HEK293T (cell line): ENCODE data around the gene CIROP.

Experiments
- CTCF ChIA-PET: fragments of 350-600 bp; formaldehyde crosslinking; extraction: SDS; loops from one replicate; lab custom pipeline; 2021; ENCODE audit warnings: antibody characterized with exemption, inconsistent platforms; lab: Yijun Ruan, JAX
- POLR2A ChIA-PET: fragments of 350-600 bp; formaldehyde crosslinking; extraction: SDS; loops from one replicate; lab custom pipeline; 2020; ENCODE audit warnings: antibody characterized with exemption, inconsistent platforms; lab: Yijun Ruan, JAX
- DNase-seq: peaks from one replicate; pipeline ENCODE4 v3.0.0; 2012; ENCODE audit warnings: mixed read lengths; ENCODE audit errors: extremely low spot score
- ARNT ChIP-seq: fragments of 450-650 bp; IDR thresholded peaks from 2 replicates; pipeline ENCODE4 v1.6.1; 2017; ENCODE audit warnings: mild to moderate bottlenecking
- BHLHE40 ChIP-seq: fragments of 450-650 bp; IDR thresholded peaks from 2 replicates; pipeline ENCODE4 v1.6.1; 2016; ENCODE audit warnings: mild to moderate bottlenecking, moderate library complexity, borderline replicate concordance
- CTBP1 ChIP-seq: fragments of 450-650 bp; IDR thresholded peaks from 2 replicates; pipeline ENCODE4 v1.6.1; 2016; ENCODE audit warnings: borderline replicate concordance
- ELF4 ChIP-seq: fragments of 450-650 bp; IDR thresholded peaks from 2 replicates; pipeline ENCODE4 v1.6.1; 2017; ENCODE audit warnings: antibody characterized with exemption
- FOXA1 ChIP-seq: fragments of 450-650 bp; IDR thresholded peaks from 2 replicates; pipeline ENCODE4 v1.6.1; 2016; ENCODE audit warnings: mild to moderate bottlenecking
- FOXK2 ChIP-seq: fragments of 450-650 bp; IDR thresholded peaks from 2 replicates; pipeline ENCODE4 v1.6.1; 2016; ENCODE audit warnings: mild to moderate bottlenecking
- FOXM1 ChIP-seq: fragments of 450-650 bp; IDR thresholded peaks from 2 replicates; pipeline ENCODE4 v1.6.1; 2017; ENCODE audit warnings: mild to moderate bottlenecking, borderline replicate concordance
- HDGF ChIP-seq: fragments of 450-650 bp; IDR thresholded peaks from 2 replicates; pipeline ENCODE4 v1.6.1; 2017; ENCODE audit warnings: antibody characterized with exemption, borderline replicate concordance
- L3MBTL2 ChIP-seq: fragments of 450-650 bp; conservative IDR thresholded peaks from 2 replicates; pipeline ENCODE4 v1.6.1; 2016; ENCODE audit warnings: mild to moderate bottlenecking
- LEF1 ChIP-seq: fragments of 450-650 bp; IDR thresholded peaks from 2 replicates; pipeline ENCODE4 v1.6.1; 2017; ENCODE audit warnings: mild to moderate bottlenecking, borderline replicate concordance
- NFRKB ChIP-seq: fragments of 450-650 bp; IDR thresholded peaks from 2 replicates; pipeline ENCODE4 v1.6.1; 2016; ENCODE audit warnings: mild to moderate bottlenecking, moderate library complexity
- SP1 ChIP-seq: fragments of 450-650 bp; IDR thresholded peaks from 2 replicates; pipeline ENCODE4 v1.6.1; 2017
- SUZ12 ChIP-seq: fragments of 450-650 bp; IDR thresholded peaks from 2 replicates; pipeline ENCODE4 v1.6.1; 2016; ENCODE audit warnings: mild to moderate bottlenecking
- TARDBP ChIP-seq: fragments of 450-650 bp; IDR thresholded peaks from 2 replicates; pipeline ENCODE4 v1.6.1; 2016
- ZNF384 ChIP-seq: fragments of 450-650 bp; IDR thresholded peaks from 2 replicates; pipeline ENCODE4 v1.6.1; 2016
- TF ChIP-seq, protein P1 (sequence below): fragments of 450-650 bp; IDR thresholded peaks from 2 replicates; pipeline ENCODE4 v1.6.1; 2016

CIROP gene

DNA sequence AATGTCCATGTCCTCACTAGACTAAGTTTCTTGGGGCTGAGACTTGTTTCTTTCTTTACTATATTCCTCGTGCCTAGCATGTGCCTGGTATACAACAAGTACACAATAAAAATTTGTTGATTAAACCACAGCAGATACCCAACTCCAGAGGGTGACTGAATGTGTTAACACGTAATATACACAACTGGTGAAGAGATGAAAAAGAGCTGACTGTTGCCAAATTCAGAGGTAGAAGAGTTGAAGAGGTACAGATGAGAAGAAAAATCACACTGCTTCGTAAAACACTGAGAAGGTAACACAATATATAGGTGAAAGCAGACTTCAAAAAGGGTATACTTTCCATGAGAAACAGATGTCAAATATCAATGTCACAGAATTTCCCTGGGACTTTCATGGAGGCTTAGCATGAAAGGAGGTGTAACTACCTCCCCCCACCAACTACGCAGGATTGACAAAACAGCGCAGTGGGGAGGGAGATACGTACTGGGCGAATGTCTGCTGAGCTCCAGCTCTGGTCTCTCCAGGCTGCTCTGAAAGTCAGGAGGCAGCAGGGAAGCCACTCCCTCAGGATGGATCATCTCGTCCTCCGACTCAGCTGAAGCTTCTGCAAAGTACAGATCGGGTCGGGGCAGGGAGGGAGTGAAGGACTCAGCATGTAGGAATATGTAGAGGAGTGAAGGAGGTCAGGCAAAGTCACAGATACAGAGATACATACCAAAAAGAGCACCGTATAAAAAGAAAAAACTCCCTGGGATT is 15.1 kb downstream of the CIROP start:
- TF ChIP-seq, protein P1, sequence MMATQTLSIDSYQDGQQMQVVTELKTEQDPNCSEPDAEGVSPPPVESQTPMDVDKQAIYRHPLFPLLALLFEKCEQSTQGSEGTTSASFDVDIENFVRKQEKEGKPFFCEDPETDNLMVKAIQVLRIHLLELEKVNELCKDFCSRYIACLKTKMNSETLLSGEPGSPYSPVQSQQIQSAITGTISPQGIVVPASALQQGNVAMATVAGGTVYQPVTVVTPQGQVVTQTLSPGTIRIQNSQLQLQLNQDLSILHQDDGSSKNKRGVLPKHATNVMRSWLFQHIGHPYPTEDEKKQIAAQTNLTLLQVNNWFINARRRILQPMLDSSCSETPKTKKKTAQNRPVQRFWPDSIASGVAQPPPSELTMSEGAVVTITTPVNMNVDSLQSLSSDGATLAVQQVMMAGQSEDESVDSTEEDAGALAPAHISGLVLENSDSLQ = no peak
- TF ChIP-seq NFRKB (no peak), LEF1 (no peak), FOXA1 (no peak), FOXM1 (no peak), ELF4 (no peak), FOXK2 (no peak), TARDBP (no peak), ZNF384 (no peak)
- no peak for DNase-seq
- ChIA-PET CTCF (interaction anchor here (1.3 to 3.2 kb wide), 2 partner anchors 13 to 21 kb away, joined by 7 to 19 read pairs; no protein-coding TSS in a partner anchor), POLR2A (interaction anchor here (1.6 kb wide), 1 partner anchor 18 kb away, joined by 5 read pairs; no protein-coding TSS in a partner anchor)

DNA sequence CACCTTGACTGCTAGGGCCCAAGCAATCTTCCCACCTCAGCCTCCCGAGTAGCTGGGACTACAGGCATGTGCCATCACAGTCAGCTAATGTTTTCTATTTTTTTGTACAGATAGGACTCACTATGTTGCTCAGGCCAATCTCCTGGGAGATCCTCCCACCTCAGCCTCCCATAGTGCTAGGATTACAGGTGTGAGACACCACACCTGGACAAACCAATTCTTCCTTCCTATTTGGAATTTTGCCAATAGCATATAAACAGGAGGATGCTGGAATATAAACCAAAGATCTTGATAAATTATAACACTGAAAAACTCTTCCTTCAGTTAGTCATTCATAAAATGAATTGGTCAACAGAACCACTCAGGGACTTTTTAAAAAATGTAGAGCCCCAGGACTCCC is 18.2 kb downstream of the CIROP start:
- ChIA-PET CTCF (interaction anchor here (0.7 kb wide), 1 partner anchor 9 kb away, joined by 3 read pairs; no protein-coding TSS in a partner anchor), POLR2A (interaction anchor here (2.9 kb wide), 1 partner anchor 9 kb away, joined by 27 read pairs; the partner anchor contains the start of genes ACIN1 and C14orf119)
- DNase-seq = no peak
- TF ChIP-seq ELF4 (no peak), SP1 (no peak), FOXK2 (no peak), ARNT (no peak), ZNF384 (no peak), HDGF (no peak)
- TF ChIP-seq, protein P1 = no peak

DNA sequence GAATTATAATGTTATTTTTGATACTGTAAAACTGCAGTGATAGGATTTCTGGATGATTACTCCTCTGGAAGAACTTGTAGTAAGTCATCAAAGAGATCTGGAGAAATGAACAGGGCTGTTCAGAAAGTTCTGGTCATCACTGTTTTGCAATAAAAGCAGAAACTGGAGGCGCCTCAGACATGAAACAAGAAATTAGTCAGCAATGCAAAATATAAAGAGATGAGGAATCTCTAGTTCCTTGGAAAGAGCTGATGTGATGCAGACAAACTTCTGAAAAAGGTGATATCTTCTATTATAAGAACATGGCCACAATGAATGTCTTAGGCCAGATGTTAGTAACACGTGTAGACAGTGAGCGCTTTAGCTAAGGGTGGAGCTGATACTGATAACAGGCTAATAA is 19.3 kb downstream of the CIROP start:
- DNase-seq = no peak
- ChIA-PET CTCF (interaction anchor here (1.0 kb wide), 1 partner anchor 9 kb away, joined by 5 read pairs; no protein-coding TSS in a partner anchor), POLR2A (interaction anchor here (2.9 kb wide), 1 partner anchor 10 kb away, joined by 27 read pairs; the partner anchor contains the start of genes ACIN1 and C14orf119)
- TF ChIP-seq ELF4 (no peak), HDGF (no peak), CTBP1 (no peak), ZNF384 (no peak), SP1 (no peak), ARNT (no peak), BHLHE40 (no peak)

DNA sequence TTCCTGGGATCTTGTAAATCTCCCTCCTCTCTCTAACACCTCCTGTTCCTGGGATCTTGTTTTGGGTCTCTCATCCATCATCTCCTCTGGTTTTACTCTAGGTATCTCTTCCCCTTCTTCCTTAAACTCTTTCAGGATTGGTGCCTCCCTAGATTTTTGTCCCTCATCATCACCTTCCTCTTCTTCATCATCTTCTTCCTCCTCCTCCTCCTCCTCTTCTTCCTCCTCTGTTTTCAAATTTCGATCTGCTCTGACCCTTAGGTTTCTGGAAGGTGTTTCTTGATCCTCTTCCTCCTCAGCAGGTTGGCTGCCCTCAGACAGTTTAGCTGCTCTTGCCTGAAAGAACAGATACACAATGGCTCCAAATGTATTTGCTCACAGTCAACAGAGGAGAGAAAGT is 24.3 kb downstream of the CIROP start:
- POLR2A ChIA-PET = interaction anchor here (1.2 to 3.1 kb wide), 3 partner anchors 9 to 15 kb away, joined by 3 to 18 read pairs (median 3); partner anchors contain the start of genes ACIN1 and C14orf119
- CTCF ChIA-PET = interaction anchor here (1.0 kb wide), 1 partner anchor 12 kb away, joined by 3 read pairs; no protein-coding TSS in a partner anchor
- no peak for DNase-seq
- TF ChIP-seq LEF1 (no peak), FOXA1 (no peak), ZNF384 (no peak), TARDBP (no peak), SP1 (no peak), CTBP1 (no peak), ELF4 (no peak), L3MBTL2 (no peak), HDGF (no peak), FOXM1 (no peak), BHLHE40 (no peak), ARNT (no peak), NFRKB (no peak), SUZ12 (no peak), FOXK2 (no peak)
- TF ChIP-seq, protein P1 = no peak

GRCh38 chr14:23079716-23080115 is 25.1 kb downstream of the CIROP start:
- no peak for DNase-seq
- ChIA-PET POLR2A (no interaction called here), CTCF (interaction anchor here (1.0 kb wide), 1 partner anchor 11 kb away, joined by 3 read pairs; no protein-coding TSS in a partner anchor)
- no peak for TF ChIP-seq SUZ12
- TF ChIP-seq HDGF = no peak

DNA sequence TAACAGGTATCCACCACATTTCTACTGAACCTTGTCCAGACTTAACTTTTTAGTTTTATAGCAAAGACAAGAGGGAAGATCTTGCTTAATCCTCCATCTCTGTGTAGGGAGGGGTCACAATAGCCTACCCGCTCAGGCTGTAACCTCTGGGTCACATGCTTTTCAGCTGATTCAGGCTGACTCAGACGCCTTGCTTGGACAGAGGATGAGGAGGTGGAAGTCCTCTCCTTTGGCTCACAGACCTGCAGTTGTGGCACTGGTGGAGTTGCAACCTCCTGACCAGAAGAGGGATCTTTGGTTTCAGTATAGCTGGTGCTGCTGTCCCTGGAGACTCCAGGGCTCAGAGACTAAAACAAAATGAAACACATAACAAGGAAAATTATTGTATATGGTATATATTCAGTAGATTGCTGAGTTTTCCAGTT is 26.1 kb downstream of the CIROP start:
- ChIA-PET POLR2A (interaction anchor here (1.2 to 2.9 kb wide), 2 partner anchors 16 kb away, joined by 3 to 27 read pairs; partner anchors contain the start of genes ACIN1 and C14orf119), CTCF (interaction anchor here (1.4 to 2.8 kb wide), 2 partner anchors 8 to 10 kb away, joined by 3 to 27 read pairs; no protein-coding TSS in a partner anchor)
- TF ChIP-seq NFRKB = no peak
- TF ChIP-seq FOXM1 = no peak
- TF ChIP-seq ELF4 = no peak
- no peak for TF ChIP-seq TARDBP
- TF ChIP-seq HDGF = no peak
- no peak for TF ChIP-seq CTBP1
- no peak for TF ChIP-seq LEF1
- TF ChIP-seq FOXA1 = no peak
- no peak for TF ChIP-seq SP1
- no peak for TF ChIP-seq ZNF384
- DNase-seq = no peak
